Transverse colon (tissue), 4 donors: Measurements from ENCODE around the gene RNF38. TPM values are rescaled to one million over a fixed set of nuclear protein-coding genes. Genes with fewer than 3 reads are reported as not detected.

Experiments used
- DNase-seq: peaks from one replicate; pipeline ENCODE4 v3.0.0-alpha.2; 2019
- H3K27ac ChIP-seq, 4 donors: fragments of 200-600 bp; sonication (generic); 2 replicates each; pipeline ENCODE4 v1.5.1; 2016 to 2018; ENCODE audit warnings: inconsistent platforms in 4 of 4
- H3K27me3 ChIP-seq: fragments of 200-600 bp; sonication (generic); 2 replicates; pipeline ENCODE4 v1.5.1; 2017; ENCODE audit warnings: inconsistent platforms
- H3K36me3 ChIP-seq, 4 donors: fragments of 200-600 bp; sonication (generic); 2 replicates each; pipeline ENCODE4 v1.5.1; 2017 to 2019; ENCODE audit warnings: inconsistent platforms in 4 of 4
- H3K4me1 ChIP-seq, 4 donors: fragments of 200-600 bp; sonication (generic); 2 replicates each; pipeline ENCODE4 v1.5.1; 2017 to 2020; ENCODE audit warnings: inconsistent platforms in 4 of 4
- H3K4me3 ChIP-seq, 4 donors: fragments of 200-600 bp; sonication (generic); 1 replicate in 1 of 4; 2 replicates in 3 of 4; pipeline versions ENCODE4 v1.5.1 to v1.6.1; 2017 to 2019; ENCODE audit warnings: inconsistent platforms in 4 of 4
- H3K9me3 ChIP-seq, 2 donors: fragments of 200-600 bp; sonication (generic); 2 replicates each; pipeline ENCODE4 v1.5.1; 2017 to 2019; ENCODE audit warnings: inconsistent platforms in 2 of 2
- CTCF ChIP-seq, 5 experiments: fragments of 200-600 bp in 3 of 5; fragments of 450-650 bp in 2 of 5; sonication (generic) in 3 of 5; IDR thresholded peaks; 1 replicate in 2 of 5; 2 replicates in 3 of 5; pipeline ENCODE4 v1.5.1; 2016 to 2017; ENCODE audit warnings: antibody characterized with exemption in 5 of 5, inconsistent platforms in 3 of 5, mild to moderate bottlenecking in 2 of 5, moderate library complexity in 1 of 5
- EP300 ChIP-seq: sonication (generic); formaldehyde crosslinking; IDR thresholded peaks from one replicate; pipeline ENCODE4 v1.6.1; 2017; ENCODE audit warnings: antibody characterized with exemption, low read depth
- POLR2A ChIP-seq: fragments of 450-650 bp; IDR thresholded peaks from one replicate; pipeline ENCODE4 v1.6.1; 2016; ENCODE audit warnings: antibody characterized with exemption, mild to moderate bottlenecking, moderate library complexity
- POLR2AphosphoS5 ChIP-seq, 3 donors: sonication (generic); formaldehyde crosslinking; IDR thresholded peaks; one replicate each; pipeline ENCODE4 v1.6.1; 2016; ENCODE audit warnings: antibody characterized with exemption in 3 of 3
- WGBS, 2 donors: methylation state at CpG; one replicate each; pipeline ENCODE4 v1.1.5; 2018; ENCODE audit warnings: low coverage in 1 of 2; 5-methylcytosine and 5-hydroxymethylcytosine counted together
- in situ Hi-C, 4 donors: fragments of 200-750 bp; cut with MboI; loops; one replicate each; pipeline versions ENCODE4 v1.15.0 to v1.15.1; 2017; ENCODE audit warnings: low sequenced_read_pairs in 3 of 4, low pct_ligation_motif_present in 1 of 4, low pct_unique_long_range_greater_than_20kb in 1 of 4
- intact Hi-C: fragments of 100-400 bp; cut with DNase I; formaldehyde crosslinking; loops from one replicate; pipeline ENCODE4 v1.15.1; 2023; ENCODE audit warnings: low total_unique reads
- total RNA-seq, 4 donors: library from RNA; depleted of rRNA; stranded (reverse); fragments of >200 nt; gene quantifications; one replicate each; pipeline ENCODE4 v1.1.0, GENCODE V29; 2016

Gene RNF38
- total RNA-seq, 4 donors from 2014 or later: 13.8 to 86.8 (median 25.1) TPM

GRCh38 chr9:36346569-36346968, 53.5 kb downstream of the RNF38 start:
- TF ChIP-seq POLR2A (no peak), EP300 (no peak), CTCF (IDR thresholded peaks at IDR 0.05) (no peak), POLR2AphosphoS5 (IDR thresholded peaks at IDR 0.05) (no peak)
- in situ Hi-C loops: loop anchor here in 2 of 4 donors (25.0 kb wide), 2 partner anchors 134 to 384 kb away; partner anchors contain the start of gene OR2S2 (in 1 of the 2)

GRCh38 chr9:36345103-36345846, 54.8 kb downstream of the RNF38 start:
- Histone ChIP-seq H3K4me3 (no peak overlapping the region), H3K27me3 (no peaks in the 10 kb centered on the region), H3K9me3 (no peaks in the 10 kb centered on the region), H3K4me1 (no peaks in the 10 kb centered on the region), H3K27ac (no peak overlapping the region), H3K36me3 (peaks cover 0 to 67% (median 21%) of the 10 kb centered on the region in 4 donors)
- intact Hi-C loops: no loop called here
- no peak for DNase-seq
- 90 to 91% methylated on average over 6 of the region's 6 CpGs for WGBS, 2 donors
- in situ Hi-C loops: loop anchor here in 2 of 4 donors (25.0 kb wide), 2 partner anchors 133 to 383 kb away; partner anchors contain the start of gene OR2S2 (in 1 of the 2)
- TF ChIP-seq POLR2A (no peak), CTCF (IDR thresholded peaks at IDR 0.05) (no peak), EP300 (no peak), POLR2AphosphoS5 (IDR thresholded peaks at IDR 0.05) (no peak)

More at GRCh38 chr9:36346569-36346968, 53.5 kb downstream of the RNF38 start:
- no peak for DNase-seq
- Histone ChIP-seq H3K4me1 (no peaks in the 10 kb centered on the region), H3K27ac (no peak overlapping the region), H3K9me3 (no peaks in the 10 kb centered on the region), H3K27me3 (no peaks in the 10 kb centered on the region), H3K36me3 (peaks cover 0 to 69% (median 17%) of the 10 kb centered on the region in 4 donors), H3K4me3 (no peak overlapping the region)
- 76 to 78% methylated on average over 3 of the region's 3 CpGs for WGBS, 2 donors
- intact Hi-C loops: no loop called here

- H3K9me3 ChIP-seq: no peaks in the 10 kb centered on the region
- no peak overlapping the region for H3K4me3 ChIP-seq
- no peaks in the 10 kb centered on the region for H3K27me3 ChIP-seq
- no peak for DNase-seq
- in situ Hi-C loops: loop anchor here in 2 of 4 donors (25.0 kb wide), 2 partner anchors 130 to 380 kb away; partner anchors contain the start of gene OR2S2 (in 1 of the 2)
- 41 to 63% methylated on average over 3 of the region's 3 CpGs for WGBS, 2 donors
- H3K36me3 ChIP-seq: peaks cover 0 to 52% (median 21%) of the 10 kb centered on the region in 4 donors
- no peaks in the 10 kb centered on the region for H3K4me1 ChIP-seq
- no peak overlapping the region for H3K27ac ChIP-seq
- intact Hi-C loops: no loop called here
- TF ChIP-seq CTCF (IDR thresholded peaks at IDR 0.05): no peak
- TF ChIP-seq EP300: no peak
- no peak for TF ChIP-seq POLR2A
- no peak for TF ChIP-seq POLR2AphosphoS5 (IDR thresholded peaks at IDR 0.05)
These were observed 58.0 kb downstream of the RNF38 start for GRCh38 chr9:36341936-36342577.

GRCh38 chr9:36337865-36338264, 62.2 kb downstream of the RNF38 start:
- WGBS, 2 donors: 56 to 82% methylated on average over 1 of the region's 1 CpG
- H3K36me3 ChIP-seq: peaks cover 0 to 32% (median 14%) of the 10 kb centered on the region in 4 donors
- H3K4me1 ChIP-seq: no peaks in the 10 kb centered on the region
- no peak overlapping the region for H3K27ac ChIP-seq
- in situ Hi-C loops (loop anchor here in 2 of 4 donors (25.0 kb wide), 2 partner anchors 126 to 376 kb away; partner anchors contain the start of gene OR2S2 (in 1 of the 2)), intact Hi-C loops (loop anchor here (10.0 kb wide), 1 partner anchor 83 kb away; the partner anchor contains the start of gene GNE)
- DNase-seq: no peak
- no peaks in the 10 kb centered on the region for H3K27me3 ChIP-seq
- H3K4me3 ChIP-seq: no peak overlapping the region
- TF ChIP-seq EP300: no peak
- no peak for TF ChIP-seq POLR2AphosphoS5 (IDR thresholded peaks at IDR 0.05)
- no peak for TF ChIP-seq POLR2A
- TF ChIP-seq CTCF (IDR thresholded peaks at IDR 0.05): no peak
- H3K9me3 ChIP-seq: no peaks in the 10 kb centered on the region
